Measurements from ENCODE around the gene DYNC1I2. TPM values are rescaled to one million over a fixed set of nuclear protein-coding genes. Genes with fewer than 3 reads are reported as not detected.

DYNC1I2 gene
- 62.9 and 69.6 TPM in 2 replicates for total RNA-seq (2022)
- Bru-seq, nascent RNA: percentile 83 among the genes with signal in this experiment
- percentile 78 among the genes with signal in this experiment for BruChase-seq, experiment 1, labeled RNA remaining after a 2-hour chase
- percentile 81 among the genes with signal in this experiment for BruChase-seq, experiment 2, labeled RNA remaining after a 6-hour chase
- long read RNA-seq, transcript DYNC1I2-225 (16 exons, 2,494 nt): minor isoform, 6 of 201 reads
- long read RNA-seq, transcript DYNC1I2-201 (16 exons, 2,589 nt): major isoform, 85 of 201 reads
- long read RNA-seq, transcript DYNC1I2-203 (16 exons, 2,572 nt): minor isoform, 76 of 201 reads
- long read RNA-seq, partial matches to known transcripts: 11 of 201 reads
- long read RNA-seq, other reads (novel, unspliced or antisense): 22 of 201 reads

- TSS peak; percentile 48 for BruUV-seq (replicated peaks)
- no peaks in the 10 kb centered on the region; the same call in 1 of the 2 replicates for H3K4me1 ChIP-seq
- Mint-ChIP-seq H3K9me3 (ENCODE audit: unreplicated experiment) (no peaks in the 10 kb centered on the region), H3K4me3 (ENCODE audit: unreplicated experiment) (peak within 1 kb of the TSS; percentile 98), H3K27me3 (ENCODE audit: insufficient read depth, unreplicated experiment) (no peaks in the 10 kb centered on the region), H3K27ac (ENCODE audit: unreplicated experiment) (peak within 1 kb of the TSS; percentile 94), H3K36me3 (ENCODE audit: insufficient read depth, unreplicated experiment) (peaks cover 31% of the 10 kb centered on the region), H3K4me1 (ENCODE audit: low read depth, unreplicated experiment) (peaks cover 7% of the 10 kb centered on the region)
- H3K4me3 ChIP-seq (ENCODE audit: low read depth, low read length): peak within 1 kb of the TSS; percentile 89
- no peaks in the 10 kb centered on the region; the same call in 1 of the 2 replicates for H3K36me3 ChIP-seq (ENCODE audit: control insufficient read depth, insufficient read depth, low read length)
- TF ChIP-seq, protein P1, sequence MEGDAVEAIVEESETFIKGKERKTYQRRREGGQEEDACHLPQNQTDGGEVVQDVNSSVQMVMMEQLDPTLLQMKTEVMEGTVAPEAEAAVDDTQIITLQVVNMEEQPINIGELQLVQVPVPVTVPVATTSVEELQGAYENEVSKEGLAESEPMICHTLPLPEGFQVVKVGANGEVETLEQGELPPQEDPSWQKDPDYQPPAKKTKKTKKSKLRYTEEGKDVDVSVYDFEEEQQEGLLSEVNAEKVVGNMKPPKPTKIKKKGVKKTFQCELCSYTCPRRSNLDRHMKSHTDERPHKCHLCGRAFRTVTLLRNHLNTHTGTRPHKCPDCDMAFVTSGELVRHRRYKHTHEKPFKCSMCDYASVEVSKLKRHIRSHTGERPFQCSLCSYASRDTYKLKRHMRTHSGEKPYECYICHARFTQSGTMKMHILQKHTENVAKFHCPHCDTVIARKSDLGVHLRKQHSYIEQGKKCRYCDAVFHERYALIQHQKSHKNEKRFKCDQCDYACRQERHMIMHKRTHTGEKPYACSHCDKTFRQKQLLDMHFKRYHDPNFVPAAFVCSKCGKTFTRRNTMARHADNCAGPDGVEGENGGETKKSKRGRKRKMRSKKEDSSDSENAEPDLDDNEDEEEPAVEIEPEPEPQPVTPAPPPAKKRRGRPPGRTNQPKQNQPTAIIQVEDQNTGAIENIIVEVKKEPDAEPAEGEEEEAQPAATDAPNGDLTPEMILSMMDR (IDR thresholded peaks at IDR 0.05; ENCODE audit: insufficient read depth in 1 of 2, low read depth in 1 of 2, low read length in 1 of 2, severe bottlenecking in 1 of 2, unreplicated experiment in 1 of 2): no peak
- CTCF ChIA-PET: interaction anchor here (0.6 to 1.3 kb wide), 2 partner anchors 17 to 422 kb away, joined by 3 to 6 read pairs; no protein-coding TSS in a partner anchor
- intact Hi-C loops (cut with micrococcal nuclease; ENCODE audit: unreplicated experiment): loop anchor here (5.0 kb wide), 2 partner anchors 90 to 415 kb away; partner anchors contain the start of gene DLX2
- H3K9me3 ChIP-seq: no peaks in the 10 kb centered on the region
- POLR2A ChIA-PET: interaction anchor here (0.6 to 1.3 kb wide), 6 partner anchors 13 to 428 kb away, joined by 3 to 4 read pairs (median 4); partner anchors contain the start of genes DCAF17, HAT1 and METTL8
- no peaks in the 10 kb centered on the region for H3K27me3 ChIP-seq (replicated peaks; ENCODE audit: control insufficient read depth, insufficient read depth, low read length)
- peak; percentile 88 to 93 for DNase-seq
These were observed at the start of gene DYNC1I2 for GRCh38 chr2:171687287-171688128. TSS of gene DYNC1I2 (plus strand) at chr2:171687469. CDS start at chr2:171690156, 2,687 bp downstream.

GRCh38 chr2:171651667-171652415, 35.4 kb upstream of the DYNC1I2 start:
- Mint-ChIP-seq H3K4me3 (ENCODE audit: unreplicated experiment) (no peak overlapping the region), H3K36me3 (ENCODE audit: insufficient read depth, unreplicated experiment) (no peaks in the 10 kb centered on the region), H3K27me3 (ENCODE audit: insufficient read depth, unreplicated experiment) (peaks cover 9% of the 10 kb centered on the region), H3K4me1 (ENCODE audit: low read depth, unreplicated experiment) (no peaks in the 10 kb centered on the region), H3K9me3 (ENCODE audit: unreplicated experiment) (peaks cover 20% of the 10 kb centered on the region), H3K27ac (ENCODE audit: unreplicated experiment) (no peak overlapping the region)
- Histone ChIP-seq H3K4me3 (ENCODE audit: low read depth, low read length) (no peak overlapping the region), H3K36me3 (ENCODE audit: control insufficient read depth, insufficient read depth, low read length) (no peaks in the 10 kb centered on the region), H3K27me3 (replicated peaks; ENCODE audit: control insufficient read depth, insufficient read depth, low read length) (no peaks in the 10 kb centered on the region), H3K9me3 (no peaks in the 10 kb centered on the region), H3K4me1 (no peaks in the 10 kb centered on the region)
- TF ChIP-seq, protein P1 (IDR thresholded peaks at IDR 0.05; ENCODE audit: insufficient read depth in 1 of 2, low read depth in 1 of 2, low read length in 1 of 2, severe bottlenecking in 1 of 2, unreplicated experiment in 1 of 2): no peak
- BruUV-seq (replicated peaks): no TSS peak
- DNase-seq: no peak
- ChIA-PET CTCF (no interaction called here), POLR2A (no interaction called here)
- intact Hi-C loops (cut with micrococcal nuclease; ENCODE audit: unreplicated experiment): no loop called here

DNA sequence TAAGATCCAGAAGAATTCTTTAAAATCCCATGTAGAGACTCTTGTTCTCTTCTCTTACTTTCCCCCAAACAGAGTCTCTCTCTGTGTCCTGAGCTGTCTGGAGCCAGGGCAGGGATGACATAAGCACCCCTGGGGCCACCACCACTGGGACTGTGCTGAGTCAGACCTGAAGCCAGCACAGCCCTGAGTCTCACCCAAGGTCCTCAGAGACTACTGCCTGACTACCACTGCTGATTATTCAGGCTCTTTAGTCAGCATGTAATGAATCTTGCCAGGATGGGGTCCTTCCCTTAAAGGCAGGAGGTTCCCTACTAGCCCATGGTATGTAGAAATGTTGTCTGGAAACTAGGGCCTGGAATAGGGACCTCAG, 34.9 kb upstream of the DYNC1I2 start:
- H3K4me1 ChIP-seq: no peaks in the 10 kb centered on the region
- no peak overlapping the region for H3K4me3 ChIP-seq (ENCODE audit: low read depth, low read length)
- no peaks in the 10 kb centered on the region for H3K36me3 Mint-ChIP-seq (ENCODE audit: insufficient read depth, unreplicated experiment)
- no peak overlapping the region for H3K27ac Mint-ChIP-seq (ENCODE audit: unreplicated experiment)
- H3K9me3 Mint-ChIP-seq (ENCODE audit: unreplicated experiment): peaks cover 20% of the 10 kb centered on the region
- H3K27me3 Mint-ChIP-seq (ENCODE audit: insufficient read depth, unreplicated experiment): peaks cover 11% of the 10 kb centered on the region
- H3K36me3 ChIP-seq (ENCODE audit: control insufficient read depth, insufficient read depth, low read length): no peaks in the 10 kb centered on the region
- ChIA-PET CTCF (no interaction called here), POLR2A (no interaction called here)
- no TSS peak for BruUV-seq (replicated peaks)
- intact Hi-C loops (cut with micrococcal nuclease; ENCODE audit: unreplicated experiment): no loop called here
- H3K4me3 Mint-ChIP-seq (ENCODE audit: unreplicated experiment): no peak overlapping the region
- H3K27me3 ChIP-seq (replicated peaks; ENCODE audit: control insufficient read depth, insufficient read depth, low read length): no peaks in the 10 kb centered on the region
- TF ChIP-seq, protein P1 (IDR thresholded peaks at IDR 0.05; ENCODE audit: insufficient read depth in 1 of 2, low read depth in 1 of 2, low read length in 1 of 2, severe bottlenecking in 1 of 2, unreplicated experiment in 1 of 2): no peak
- no peaks in the 10 kb centered on the region for H3K4me1 Mint-ChIP-seq (ENCODE audit: low read depth, unreplicated experiment)
- no peak for DNase-seq
- H3K9me3 ChIP-seq: no peaks in the 10 kb centered on the region

All from Caco-2 (cell line).